HUES64 (cell line): Measurements from ENCODE around the gene FGF19.
"Not testable (repeated sequence)": the region's sequence is repeated elsewhere in the genome, so short reads cannot be mapped to it uniquely, and the experiment has no call there.

Experiments used
- H3K27ac ChIP-seq: 2 replicates; pipeline ENCODE4 v1.7.0; 2013; ENCODE audit warnings: low read depth, low read length, inconsistent platforms
- H3K27me3 ChIP-seq: 2 replicates; pipeline ENCODE4 v1.6.1; 2013; ENCODE audit warnings: mild to moderate bottlenecking, low read length; ENCODE audit not compliant: insufficient read depth
- H3K36me3 ChIP-seq: 2 replicates; pipeline ENCODE4 v1.6.1; 2013; ENCODE audit warnings: mild to moderate bottlenecking, low read length; ENCODE audit not compliant: insufficient read depth
- H3K4me1 ChIP-seq: 2 replicates; pipeline ENCODE4 v1.6.1; 2013; ENCODE audit warnings: mild to moderate bottlenecking, low read length, moderate library complexity; ENCODE audit not compliant: insufficient read depth
- H3K4me3 ChIP-seq: 2 replicates; pipeline ENCODE4 v1.5.1; 2013; ENCODE audit warnings: mild to moderate bottlenecking, low read length, moderate library complexity
- H3K9ac ChIP-seq: 2 replicates; pipeline ENCODE4 v1.6.1; 2013; ENCODE audit warnings: mild to moderate bottlenecking, low read depth, low read length
- H3K9me3 ChIP-seq: 2 replicates; pipeline ENCODE4 v1.6.1; 2013; ENCODE audit warnings: low read depth, low read length; ENCODE audit not compliant: insufficient read depth
- whole genome bisulfite sequencing: fragments of 150-250, 120-280 bp; methylation state at CpG from one replicate; pipeline ENCODE4 v1.1.7; 2013; ENCODE audit warnings: missing lambda C conversion rate; 5-methylcytosine and 5-hydroxymethylcytosine counted together

The FGF19 gene

GRCh38 chr11:69703453-69703767 is 412 bp downstream of the FGF19 start:
- Histone ChIP-seq H3K36me3 (peaks cover 11% of the 10 kb centered on the region), H3K4me3 (peak overlapping the region; percentile 63), H3K9ac (peak overlapping the region; percentile 73), H3K4me1 (peaks cover 39% of the 10 kb centered on the region), H3K27me3 (peaks cover 58% of the 10 kb centered on the region), H3K27ac (peak overlapping the region; percentile 93), H3K9me3 (no peaks in the 10 kb centered on the region)
- under 1% methylated on average over 34 of the region's 34 CpGs for WGBS

- Histone ChIP-seq H3K9me3 (no peaks in the 10 kb centered on the region), H3K4me3 (peak overlapping the region; percentile 63), H3K9ac (peak overlapping the region; percentile 73), H3K27me3 (peaks cover 58% of the 10 kb centered on the region), H3K27ac (peak overlapping the region; percentile 93), H3K4me1 (peaks cover 39% of the 10 kb centered on the region), H3K36me3 (peaks cover 13% of the 10 kb centered on the region)
- WGBS: 1% methylated on average over 45 of the region's 45 CpGs
These were observed 911 bp downstream of the FGF19 start for GRCh38 chr11:69702769-69703452.

GRCh38 chr11:69702239-69702691 is 1.6 kb downstream of the FGF19 start:
- peak overlapping the region; percentile 73 for H3K9ac ChIP-seq
- H3K36me3 ChIP-seq: peaks cover 13% of the 10 kb centered on the region
- peaks cover 39% of the 10 kb centered on the region for H3K4me1 ChIP-seq
- H3K9me3 ChIP-seq: no peaks in the 10 kb centered on the region
- peaks cover 58% of the 10 kb centered on the region for H3K27me3 ChIP-seq
- WGBS: under 1% methylated on average over 35 of the region's 35 CpGs
- peak overlapping the region; percentile 93 for H3K27ac ChIP-seq
- H3K4me3 ChIP-seq: peak overlapping the region; percentile 63

GRCh38 chr11:69700278-69701140 is 3.3 kb downstream of the FGF19 start:
- H3K4me1 ChIP-seq: peaks cover 25% of the 10 kb centered on the region
- peak overlapping the region; percentile 87 for H3K27ac ChIP-seq
- WGBS: 11% methylated on average over 20 of the region's 20 CpGs
- no peaks in the 10 kb centered on the region for H3K9me3 ChIP-seq
- H3K4me3 ChIP-seq: peak overlapping the region; percentile 35
- H3K27me3 ChIP-seq: peaks cover 46% of the 10 kb centered on the region
- peak overlapping the region; percentile 42 for H3K9ac ChIP-seq
- peaks cover 13% of the 10 kb centered on the region for H3K36me3 ChIP-seq

GRCh38 chr11:69699213-69699612 is 4.6 kb downstream of the FGF19 start:
- Histone ChIP-seq H3K9me3 (no peaks in the 10 kb centered on the region), H3K4me3 (no peak overlapping the region), H3K27me3 (peaks cover 34% of the 10 kb centered on the region), H3K27ac (no peak overlapping the region), H3K4me1 (peaks cover 20% of the 10 kb centered on the region), H3K9ac (no peak overlapping the region), H3K36me3 (peaks cover 13% of the 10 kb centered on the region)
- 93% methylated on average over 13 of the region's 13 CpGs for WGBS

GRCh38 chr11:69698362-69698761 is 5.5 kb downstream of the FGF19 start:
- no peak overlapping the region for H3K4me3 ChIP-seq
- H3K9me3 ChIP-seq: no peaks in the 10 kb centered on the region
- H3K4me1 ChIP-seq: peaks cover 20% of the 10 kb centered on the region
- H3K36me3 ChIP-seq: peaks cover 13% of the 10 kb centered on the region
- 87% methylated on average over 2 of the region's 2 CpGs for WGBS
- H3K9ac ChIP-seq: no peak overlapping the region
- peaks cover 27% of the 10 kb centered on the region; the same call in 1 of the 2 replicates for H3K27me3 ChIP-seq
- H3K27ac ChIP-seq: no peak overlapping the region

- H3K9ac ChIP-seq: no peak overlapping the region
- peaks cover 20% of the 10 kb centered on the region for H3K4me1 ChIP-seq
- no peak overlapping the region for H3K4me3 ChIP-seq
- WGBS: 91% methylated on average over 10 of the region's 10 CpGs
- H3K27ac ChIP-seq: no peak overlapping the region
- peaks cover 13% of the 10 kb centered on the region for H3K36me3 ChIP-seq
- H3K27me3 ChIP-seq: peaks cover 22% of the 10 kb centered on the region; the same call in 1 of the 2 replicates
- H3K9me3 ChIP-seq: no peaks in the 10 kb centered on the region
These were observed 6.0 kb downstream of the FGF19 start for GRCh38 chr11:69697861-69698260.

- H3K27me3 ChIP-seq: peaks cover 18% of the 10 kb centered on the region; the same call in 1 of the 2 replicates
- 93% methylated on average over 8 of the region's 8 CpGs for WGBS
- peaks cover 13% of the 10 kb centered on the region for H3K36me3 ChIP-seq
- no peak overlapping the region for H3K9ac ChIP-seq
- H3K4me1 ChIP-seq: peaks cover 20% of the 10 kb centered on the region
- no peak overlapping the region for H3K4me3 ChIP-seq
- no peak overlapping the region for H3K27ac ChIP-seq
- no peaks in the 10 kb centered on the region for H3K9me3 ChIP-seq
These were observed 6.4 kb downstream of the FGF19 start for GRCh38 chr11:69697469-69697843.

- Histone ChIP-seq H3K36me3 (peaks cover 13% of the 10 kb centered on the region), H3K27ac (no peak overlapping the region), H3K4me3 (no peak overlapping the region), H3K4me1 (peaks cover 19% of the 10 kb centered on the region), H3K27me3 (peaks cover 12% of the 10 kb centered on the region; the same call in 1 of the 2 replicates), H3K9ac (no peak overlapping the region), H3K9me3 (no peaks in the 10 kb centered on the region)
- 85% methylated on average over 15 of the region's 15 CpGs for WGBS
These were observed 6.9 kb downstream of the FGF19 start for GRCh38 chr11:69696749-69697468.

GRCh38 chr11:69695995-69696394 is 7.8 kb downstream of the FGF19 start:
- H3K27ac ChIP-seq, H3K9ac ChIP-seq, H3K4me3 ChIP-seq, H3K27me3 ChIP-seq, H3K9me3 ChIP-seq: not testable (repeated sequence)
- 92% methylated on average over 5 of the region's 6 CpGs for WGBS
- Histone ChIP-seq H3K4me1 (peaks cover 12% of the 10 kb centered on the region), H3K36me3 (peaks cover 13% of the 10 kb centered on the region)

GRCh38 chr11:69695581-69695980 is 8.2 kb downstream of the FGF19 start:
- Histone ChIP-seq H3K9ac (no peak overlapping the region), H3K27ac (no peak overlapping the region), H3K9me3 (no peaks in the 10 kb centered on the region), H3K4me1 (peaks cover 9% of the 10 kb centered on the region), H3K27me3 (no peaks in the 10 kb centered on the region), H3K4me3 (no peak overlapping the region), H3K36me3 (peaks cover 13% of the 10 kb centered on the region)
- 89% methylated on average over 7 of the region's 7 CpGs for WGBS
